H1 (cell line): ENCODE data around the gene AIG1. TPM values are rescaled to one million over a fixed set of nuclear protein-coding genes. Genes with fewer than 3 reads are reported as not detected.

Source experiments
- ATF2 ChIP-seq: IDR thresholded peaks from 2 replicates; pipeline ENCODE4 v1.6.1; 2012; ENCODE audit warnings: low read length, inconsistent platforms
- CHD1 ChIP-seq: IDR thresholded peaks from 2 replicates; pipeline ENCODE4 v1.6.1; 2012; ENCODE audit warnings: low read depth, low read length, improper control_type of control experiment
- HDAC6 ChIP-seq: IDR thresholded peaks from one replicate; pipeline ENCODE4 v1.7.1; 2012; ENCODE audit warnings: low read depth, mild to moderate bottlenecking, inconsistent platforms, low read length, moderate library complexity
- RAD21 ChIP-seq, 2 experiments: IDR thresholded peaks in 1 of 2; conservative IDR thresholded peaks in 1 of 2; 2 replicates each; pipeline ENCODE4 v1.6.1; 2011; ENCODE audit warnings: low read depth in 2 of 2, low read length in 2 of 2, improper control_type of control experiment in 1 of 2, inconsistent platforms in 1 of 2, mild to moderate bottlenecking in 1 of 2, moderate library complexity in 1 of 2
- RFX5 ChIP-seq: IDR thresholded peaks from 2 replicates; pipeline ENCODE4 v1.6.1; 2011; ENCODE audit warnings: low read depth, low read length, improper control_type of control experiment, borderline replicate concordance
- RXRA ChIP-seq: IDR thresholded peaks from 2 replicates; pipeline ENCODE4 v1.6.1; 2011; ENCODE audit warnings: low read depth, mild to moderate bottlenecking, low read length, moderate library complexity; ENCODE audit not compliant: insufficient read depth
- ZNF274 ChIP-seq: IDR thresholded peaks from 2 replicates; pipeline ENCODE4 v1.7.0; 2012; ENCODE audit warnings: low read length, borderline replicate concordance; ENCODE audit errors: extremely low read depth
- polyA plus RNA-seq, 7 experiments: library from polyadenylated mRNA; depleted of rRNA in 3 of 7; stranded (reverse) in 5 of 7; unstranded in 2 of 7; fragments of >200 nt in 5 of 7; fragments of 200-250 nt in 2 of 7; gene quantifications; 1 replicate in 5 of 7; 2 replicates in 1 of 7; 4 replicates in 1 of 7; pipeline versions ENCODE4 v1.2.1 to v1.2.3, GENCODE V29; 2011 to 2013; ENCODE audit warnings: missing spikeins in 2 of 7, mixed read lengths in 2 of 7
- total RNA-seq: library from RNA; stranded (reverse); fragmentation: NEBNext Ultra II Directional; extraction: Animal tissue kit (Norgen Biotek cat#: 25700); gene quantifications from 2 replicates; pipeline ENCODE4 v1.2.1, GENCODE V29; 2021

Gene AIG1
- total and polyA plus RNA-seq, 2 of the 8 experiments (the other 6 are each of a cell fraction or from before 2014, with no cell fraction given) = 56.6 to 58.4 TPM

- TF ChIP-seq HDAC6 = no peak
- TF ChIP-seq RFX5 = no peak
- TF ChIP-seq ZNF274 = no peak
- TF ChIP-seq RAD21 (IDR thresholded peaks at IDR 0.05 in 1 of 2, conservative IDR thresholded peaks at IDR 0.05 in 1 of 2; ENCODE audit: low read depth in 2 of 2, low read length in 2 of 2) = no peak
- TF ChIP-seq CHD1 = no peak
- TF ChIP-seq ATF2 = no peak
- no peak for TF ChIP-seq RXRA
These were observed 10.2 kb upstream of the AIG1 start (continued) for GRCh38 chr6:143050509-143050908.
